Measurements from ENCODE around the gene ARV1. TPM values are rescaled to one million over a fixed set of nuclear protein-coding genes. Genes with fewer than 3 reads are reported as not detected.

ARV1 gene
- polyA plus RNA-seq (44.7 and 63.4 TPM in 2 replicates), polyA minus RNA-seq (28.2 and 32.2 TPM in 2 replicates)

DNA sequence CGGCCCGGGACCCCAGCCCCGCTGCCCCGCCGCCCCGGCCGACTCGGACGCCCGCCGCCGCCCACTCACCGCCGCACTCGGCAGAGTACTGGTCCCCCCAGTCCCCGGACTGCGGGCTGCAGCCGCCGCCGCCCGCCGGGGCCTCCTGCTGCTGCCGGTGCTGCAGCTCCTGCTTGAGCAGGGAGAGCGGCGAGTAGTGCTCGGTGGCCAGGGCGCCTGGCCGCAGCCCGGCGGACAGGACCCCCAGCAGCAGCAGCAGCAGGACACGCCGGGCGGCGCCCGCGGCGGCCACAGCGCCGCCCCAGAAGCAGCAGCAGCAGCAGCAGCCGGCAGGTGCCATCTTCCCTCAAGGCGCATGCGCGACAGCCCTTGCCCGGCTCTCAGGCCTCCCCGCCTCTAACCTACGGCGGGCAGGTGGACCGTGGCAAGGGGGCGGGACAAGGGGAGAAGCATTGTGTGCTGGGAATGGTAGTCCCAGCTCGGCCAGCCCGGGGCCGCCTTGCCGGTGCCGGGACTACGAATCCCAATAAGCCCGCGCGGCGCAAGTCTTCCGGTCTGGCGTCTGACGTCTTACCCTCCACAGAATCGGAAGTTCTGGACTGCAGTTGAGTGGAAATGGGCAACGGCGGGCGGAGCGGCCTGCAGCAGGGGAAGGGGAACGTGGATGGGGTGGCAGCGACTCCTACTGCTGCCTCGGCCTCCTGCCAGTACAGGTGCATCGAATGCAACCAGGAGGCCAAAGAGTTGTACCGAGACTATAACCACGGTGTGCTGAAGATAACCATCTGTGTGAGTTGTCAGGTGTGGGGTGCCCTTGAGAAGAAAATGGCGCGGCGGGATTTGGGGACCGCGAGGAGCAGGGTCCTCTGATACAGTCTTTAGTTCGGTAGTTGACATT, at the start of gene ARV1, which contains the start of gene TTC13:
Gene ARV1 (plus strand): TSS at position 604 of the 898 bp plus-strand sequence. CDS start 12 bp downstream, at position 616.
Gene TTC13 (minus strand): TSS at position 371 of the 898 bp plus-strand sequence. CDS start 31 bp downstream, at position 340.
- no peaks in the 10 kb centered on the region for H4K20me1 ChIP-seq (ENCODE audit: insufficient read depth)
- H2AFZ ChIP-seq (ENCODE audit: low read depth, low read length), result peak within 1 kb of the TSS; percentile 36
- H3K9me2 ChIP-seq (ENCODE audit: insufficient read depth, low read length), result no peaks in the 10 kb centered on the region
- H3F3A ChIP-seq (ENCODE audit: insufficient read depth, low read length, poor library complexity, severe bottlenecking), result no peaks in the 10 kb centered on the region
- TF ChIP-seq EZH2 (IDR thresholded peaks at IDR 0.05; ENCODE audit: borderline replicate concordance, insufficient read depth, low read length, poor library complexity, severe bottlenecking) (no peak), POLR2AphosphoS5 (IDR thresholded peaks at IDR 0.05) (peak; percentile 88), SMC3 (conservative IDR thresholded peaks at IDR 0.05; ENCODE audit: poor library complexity) (peak; percentile 72), RAD21 (conservative IDR thresholded peaks at IDR 0.05) (peak; percentile 76), MXI1 (conservative IDR thresholded peaks at IDR 0.05; ENCODE audit: poor library complexity, severe bottlenecking) (peak; percentile 89), EP300 (conservative IDR thresholded peaks at IDR 0.05; ENCODE audit: poor library complexity, severe bottlenecking) (peak; percentile 38), TAF1 (IDR thresholded peaks at IDR 0.05; ENCODE audit: low read depth) (peak; percentile 22)
- TF ChIP-seq, protein P1, sequence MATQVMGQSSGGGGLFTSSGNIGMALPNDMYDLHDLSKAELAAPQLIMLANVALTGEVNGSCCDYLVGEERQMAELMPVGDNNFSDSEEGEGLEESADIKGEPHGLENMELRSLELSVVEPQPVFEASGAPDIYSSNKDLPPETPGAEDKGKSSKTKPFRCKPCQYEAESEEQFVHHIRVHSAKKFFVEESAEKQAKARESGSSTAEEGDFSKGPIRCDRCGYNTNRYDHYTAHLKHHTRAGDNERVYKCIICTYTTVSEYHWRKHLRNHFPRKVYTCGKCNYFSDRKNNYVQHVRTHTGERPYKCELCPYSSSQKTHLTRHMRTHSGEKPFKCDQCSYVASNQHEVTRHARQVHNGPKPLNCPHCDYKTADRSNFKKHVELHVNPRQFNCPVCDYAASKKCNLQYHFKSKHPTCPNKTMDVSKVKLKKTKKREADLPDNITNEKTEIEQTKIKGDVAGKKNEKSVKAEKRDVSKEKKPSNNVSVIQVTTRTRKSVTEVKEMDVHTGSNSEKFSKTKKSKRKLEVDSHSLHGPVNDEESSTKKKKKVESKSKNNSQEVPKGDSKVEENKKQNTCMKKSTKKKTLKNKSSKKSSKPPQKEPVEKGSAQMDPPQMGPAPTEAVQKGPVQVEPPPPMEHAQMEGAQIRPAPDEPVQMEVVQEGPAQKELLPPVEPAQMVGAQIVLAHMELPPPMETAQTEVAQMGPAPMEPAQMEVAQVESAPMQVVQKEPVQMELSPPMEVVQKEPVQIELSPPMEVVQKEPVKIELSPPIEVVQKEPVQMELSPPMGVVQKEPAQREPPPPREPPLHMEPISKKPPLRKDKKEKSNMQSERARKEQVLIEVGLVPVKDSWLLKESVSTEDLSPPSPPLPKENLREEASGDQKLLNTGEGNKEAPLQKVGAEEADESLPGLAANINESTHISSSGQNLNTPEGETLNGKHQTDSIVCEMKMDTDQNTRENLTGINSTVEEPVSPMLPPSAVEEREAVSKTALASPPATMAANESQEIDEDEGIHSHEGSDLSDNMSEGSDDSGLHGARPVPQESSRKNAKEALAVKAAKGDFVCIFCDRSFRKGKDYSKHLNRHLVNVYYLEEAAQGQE (IDR thresholded peaks at IDR 0.05; ENCODE audit: borderline replicate concordance), result peak; percentile 22
- TF ChIP-seq, protein P2, sequence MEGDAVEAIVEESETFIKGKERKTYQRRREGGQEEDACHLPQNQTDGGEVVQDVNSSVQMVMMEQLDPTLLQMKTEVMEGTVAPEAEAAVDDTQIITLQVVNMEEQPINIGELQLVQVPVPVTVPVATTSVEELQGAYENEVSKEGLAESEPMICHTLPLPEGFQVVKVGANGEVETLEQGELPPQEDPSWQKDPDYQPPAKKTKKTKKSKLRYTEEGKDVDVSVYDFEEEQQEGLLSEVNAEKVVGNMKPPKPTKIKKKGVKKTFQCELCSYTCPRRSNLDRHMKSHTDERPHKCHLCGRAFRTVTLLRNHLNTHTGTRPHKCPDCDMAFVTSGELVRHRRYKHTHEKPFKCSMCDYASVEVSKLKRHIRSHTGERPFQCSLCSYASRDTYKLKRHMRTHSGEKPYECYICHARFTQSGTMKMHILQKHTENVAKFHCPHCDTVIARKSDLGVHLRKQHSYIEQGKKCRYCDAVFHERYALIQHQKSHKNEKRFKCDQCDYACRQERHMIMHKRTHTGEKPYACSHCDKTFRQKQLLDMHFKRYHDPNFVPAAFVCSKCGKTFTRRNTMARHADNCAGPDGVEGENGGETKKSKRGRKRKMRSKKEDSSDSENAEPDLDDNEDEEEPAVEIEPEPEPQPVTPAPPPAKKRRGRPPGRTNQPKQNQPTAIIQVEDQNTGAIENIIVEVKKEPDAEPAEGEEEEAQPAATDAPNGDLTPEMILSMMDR (IDR thresholded peaks at IDR 0.05; ENCODE audit: poor library complexity, severe bottlenecking), result peak; percentile 81
- peak within 1 kb of the TSS; percentile 76 for H3K9ac ChIP-seq (ENCODE audit: low read length)
- peak within 1 kb of the TSS; percentile 69 for H3K4me2 ChIP-seq (ENCODE audit: low read length)
- peak within 1 kb of the TSS; percentile 92 for H3K4me3 ChIP-seq (ENCODE audit: low read length)
- no peaks in the 10 kb centered on the region for H3K9me3 ChIP-seq (ENCODE audit: low read length)
- H3K79me2 ChIP-seq (replicated peaks; ENCODE audit: insufficient read depth, low read length), result peaks cover 27% of the 10 kb centered on the region
- no peaks in the 10 kb centered on the region for H3K27me3 ChIP-seq (ENCODE audit: insufficient read depth, low read depth, low read length)
- peaks cover 6% of the 10 kb centered on the region for H3K36me3 ChIP-seq (ENCODE audit: insufficient read depth, low read length)
- H3K27ac ChIP-seq (ENCODE audit: low read length), result peak within 1 kb of the TSS; percentile 82

DNA sequence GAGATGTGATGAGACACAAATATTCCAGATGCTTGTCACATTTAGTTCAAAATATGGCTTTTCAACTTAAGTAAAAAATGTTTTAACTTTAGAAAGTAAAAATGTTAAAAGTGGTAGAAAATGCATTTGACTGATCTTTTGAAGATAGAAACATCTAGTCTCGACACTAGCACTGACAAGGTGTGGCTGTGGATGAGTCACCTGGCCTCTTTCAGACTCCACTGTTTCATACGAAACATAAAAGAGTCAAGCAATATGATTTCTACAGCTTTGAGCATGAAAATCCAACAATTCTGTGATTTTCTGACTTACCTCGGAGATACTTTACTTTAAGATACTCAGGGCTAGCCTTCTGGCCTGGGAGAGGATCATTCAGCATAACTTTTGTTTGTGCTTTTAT, 47.9 kb upstream of the ARV1 start:
- no peaks in the 10 kb centered on the region for H3K27me3 ChIP-seq (ENCODE audit: insufficient read depth, low read depth, low read length)
- H3K36me3 ChIP-seq (ENCODE audit: insufficient read depth, low read length), result no peaks in the 10 kb centered on the region
- no peaks in the 10 kb centered on the region for H3K79me2 ChIP-seq (replicated peaks; ENCODE audit: insufficient read depth, low read length)
- H3K9ac ChIP-seq (ENCODE audit: low read length), result no peak overlapping the region
- H3K27ac ChIP-seq (ENCODE audit: low read length), result no peak overlapping the region
- H4K20me1 ChIP-seq (ENCODE audit: insufficient read depth), result no peaks in the 10 kb centered on the region
- H3K9me2 ChIP-seq (ENCODE audit: insufficient read depth, low read length), result no peaks in the 10 kb centered on the region
- TF ChIP-seq POLR2AphosphoS5 (IDR thresholded peaks at IDR 0.05), result no peak
- TF ChIP-seq, protein P1 (IDR thresholded peaks at IDR 0.05; ENCODE audit: borderline replicate concordance), result no peak
- TF ChIP-seq, protein P2 (IDR thresholded peaks at IDR 0.05; ENCODE audit: poor library complexity, severe bottlenecking), result no peak
- TF ChIP-seq EP300 (conservative IDR thresholded peaks at IDR 0.05; ENCODE audit: poor library complexity, severe bottlenecking), result no peak
- no peak for TF ChIP-seq TAF1 (IDR thresholded peaks at IDR 0.05; ENCODE audit: low read depth)
- no peak for TF ChIP-seq SMC3 (conservative IDR thresholded peaks at IDR 0.05; ENCODE audit: poor library complexity)
- no peak for TF ChIP-seq RAD21 (conservative IDR thresholded peaks at IDR 0.05)
- no peak for TF ChIP-seq MXI1 (conservative IDR thresholded peaks at IDR 0.05; ENCODE audit: poor library complexity, severe bottlenecking)
- no peaks in the 10 kb centered on the region for H3K9me3 ChIP-seq (ENCODE audit: low read length)
- H3K4me2 ChIP-seq (ENCODE audit: low read length), result no peak overlapping the region
- no peak overlapping the region for H2AFZ ChIP-seq (ENCODE audit: low read depth, low read length)
- no peak overlapping the region for H3K4me3 ChIP-seq (ENCODE audit: low read length)
- no peaks in the 10 kb centered on the region for H3F3A ChIP-seq (ENCODE audit: insufficient read depth, low read length, poor library complexity, severe bottlenecking)
